IMR-90 (cell line): ENCODE results near the gene MCRS1. TPM values are rescaled to one million over a fixed set of nuclear protein-coding genes. Genes with fewer than 3 reads are reported as not detected.

ENCODE experiments used
- ELK1 ChIP-seq: fragments of 150-350 bp; IDR thresholded peaks from 2 replicates; pipeline ENCODE4 v1.6.1; 2016; ENCODE audit warnings: low read depth, mild to moderate bottlenecking, low read length, moderate library complexity, borderline replicate concordance
- polyA plus RNA-seq, 3 experiments: library from polyadenylated mRNA; depleted of rRNA; stranded (reverse); fragments of >200 nt; gene quantifications; 2 replicates each; pipeline ENCODE4 v1.2.3, GENCODE V29; 2012; ENCODE audit warnings: low replicate concordance in 1 of 3
- total RNA-seq: library from RNA; depleted of rRNA; stranded (reverse); fragments of >200 nt; gene quantifications from 2 replicates; pipeline ENCODE4 v1.2.3, GENCODE V29; 2012

Gene MCRS1
- total and polyA plus RNA-seq, 2 of the 4 experiments (the other 2 are of a cell fraction) = 72.9 to 73.2 TPM

DNA sequence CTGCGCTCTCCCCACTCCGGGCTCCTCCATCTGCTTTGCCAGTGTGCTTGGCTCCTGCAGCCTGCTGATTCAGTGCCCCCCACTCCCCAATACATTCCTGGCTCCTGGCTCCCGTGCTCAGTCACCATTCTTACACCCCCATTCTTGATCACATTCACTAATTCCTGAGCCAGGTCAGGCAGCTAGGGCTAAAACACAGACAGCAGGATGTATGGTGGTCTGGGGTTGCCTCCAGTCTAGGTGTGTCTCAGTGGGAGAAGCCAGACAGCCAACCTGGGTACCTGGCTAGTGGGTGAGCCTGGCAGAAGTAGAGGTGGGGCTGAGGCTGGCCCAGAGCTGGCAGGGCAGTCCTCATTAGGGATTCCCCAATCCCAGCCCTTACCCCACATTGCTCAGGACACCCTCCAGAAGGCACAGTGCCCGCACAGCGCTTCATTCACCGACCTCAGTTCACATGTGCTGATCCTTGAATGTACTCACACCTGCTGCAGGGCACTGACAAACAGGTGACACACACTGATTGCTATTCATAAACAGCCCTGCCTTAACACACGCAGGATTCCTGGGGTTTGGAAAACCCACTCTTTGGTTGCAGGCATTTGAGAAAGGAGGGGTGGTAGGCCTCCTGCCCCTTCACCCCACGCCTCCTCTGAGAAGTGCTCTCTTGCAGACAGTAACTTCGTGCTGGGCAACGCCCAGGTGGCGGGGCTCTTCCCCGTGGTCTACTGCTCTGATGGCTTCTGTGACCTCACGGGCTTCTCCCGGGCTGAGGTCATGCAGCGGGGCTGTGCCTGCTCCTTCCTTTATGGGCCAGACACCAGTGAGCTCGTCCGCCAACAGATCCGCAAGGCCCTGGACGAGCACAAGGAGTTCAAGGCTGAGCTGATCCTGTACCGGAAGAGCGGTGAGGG lies 27.5 kb downstream of the MCRS1 start (continued):
- no peak for TF ChIP-seq ELK1
